ENCODE measurements around the gene PLXDC1.

PLXDC1 gene

GRCh38 chr17:39014044-39014794 lies 137.2 kb downstream of the PLXDC1 start:
- DNase-seq (ENCODE audit: low read depth) = peak; percentile 81

All from amniotic epithelial cell (primary cell).